Amniotic epithelial cell (primary cell): ENCODE measurements around the gene ABCG2.

ENCODE experiments used
- DNase-seq: peaks from one replicate; pipeline ENCODE4 v3.0.0-alpha.2; 2010; ENCODE audit warnings: low read depth

Gene ABCG2

DNA sequence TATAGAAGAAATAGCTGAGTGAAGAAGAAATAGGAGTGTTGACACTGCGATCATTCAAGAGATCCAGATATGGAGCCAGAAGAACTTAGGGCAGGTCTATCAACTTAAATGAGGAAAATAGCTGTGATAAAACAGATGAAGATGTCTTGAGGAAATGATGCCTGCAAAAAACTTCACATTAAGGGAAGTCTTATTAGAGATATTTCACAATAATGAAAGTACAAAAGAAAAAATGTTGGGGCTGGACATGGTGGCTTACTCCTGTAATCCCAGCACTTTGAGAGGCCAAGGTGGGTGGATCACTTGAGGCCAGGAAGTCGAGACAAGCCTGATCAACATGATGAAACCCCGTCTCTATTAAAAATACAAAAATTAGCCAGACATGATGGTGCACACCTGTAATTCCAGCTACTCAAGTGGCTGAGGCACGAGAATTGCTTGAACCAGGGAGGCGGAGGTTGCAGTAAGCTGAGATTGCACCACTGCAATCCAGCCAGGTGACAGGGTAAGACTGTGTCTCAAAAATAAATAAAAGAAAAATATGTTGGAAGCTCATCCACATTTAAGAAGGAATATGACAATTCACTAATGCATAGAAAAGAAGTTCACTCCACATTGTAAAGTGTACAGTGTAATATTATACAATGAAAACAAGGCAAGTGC is 94.7 kb downstream of the ABCG2 start:
- no peak for DNase-seq

DNA sequence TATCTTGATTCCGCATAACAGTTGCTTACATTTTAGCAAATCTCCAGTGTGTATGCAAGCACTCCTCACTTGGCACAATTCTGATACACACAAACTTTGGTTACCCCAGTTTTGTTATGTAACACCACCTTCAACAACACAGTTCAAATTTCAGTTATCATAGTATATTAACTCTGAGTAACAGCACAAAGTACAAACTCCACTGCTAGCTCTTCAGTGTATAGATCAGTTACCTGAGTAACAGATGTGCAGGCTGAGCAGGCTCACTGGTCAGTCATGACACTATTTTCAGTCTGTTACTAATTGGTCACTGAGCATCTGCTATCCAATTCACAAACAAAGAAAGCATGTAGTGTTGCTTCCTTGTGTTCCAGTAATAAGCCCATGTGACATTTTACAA is 95.6 kb downstream of the ABCG2 start:
- DNase-seq = no peak

DNA sequence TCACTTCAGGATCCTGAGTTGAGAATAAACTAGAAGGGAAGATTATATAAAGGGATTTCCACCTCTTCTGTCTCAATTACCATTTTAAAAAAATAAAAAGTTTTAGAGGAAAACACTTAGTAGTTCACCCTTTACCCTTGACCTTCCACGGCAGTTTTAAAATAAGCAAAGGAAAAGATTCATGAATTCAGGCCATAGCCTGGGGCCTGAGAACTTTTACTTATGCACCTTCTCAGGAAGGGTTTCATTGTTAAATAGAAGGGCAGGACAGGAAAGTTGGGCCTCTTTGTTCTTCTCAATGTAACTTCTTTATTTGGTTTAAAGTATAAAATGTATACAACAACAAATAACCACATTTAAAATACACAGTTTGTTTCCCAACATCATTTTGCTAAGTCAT is 96.1 kb downstream of the ABCG2 start:
- DNase-seq = no peak

- DNase-seq = peak; percentile 60
Measured at GRCh38 chr4:88060431-88060830, 98.0 kb downstream of the ABCG2 start.

DNA sequence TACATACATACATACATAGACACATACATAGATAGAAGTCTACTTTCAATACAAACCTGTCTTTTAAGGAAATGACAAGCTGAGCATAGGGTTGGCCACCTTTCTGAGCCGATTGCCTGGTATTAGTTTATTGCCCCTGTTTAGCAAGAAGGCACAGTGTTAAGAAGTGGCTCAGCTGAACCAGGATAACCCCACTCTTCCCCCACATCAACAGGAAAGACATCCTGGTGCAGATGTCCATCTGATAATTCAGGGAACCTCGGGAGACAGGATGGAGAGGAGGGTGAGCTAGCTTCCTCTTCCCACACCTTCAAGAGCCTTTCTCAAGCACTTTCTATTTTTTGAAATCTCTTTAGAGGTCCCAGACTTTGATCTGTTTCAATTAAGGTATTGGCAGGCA is 98.7 kb downstream of the ABCG2 start:
- DNase-seq = no peak

GRCh38 chr4:88058295-88058694 is 100.1 kb downstream of the ABCG2 start:
- DNase-seq = no peak

- DNase-seq = peak; percentile 72
Measured at GRCh38 chr4:88054901-88055300, 103.5 kb downstream of the ABCG2 start.

- peak; percentile 27 for DNase-seq
Measured at GRCh38 chr4:88054229-88054628, 104.2 kb downstream of the ABCG2 start.

- no peak for DNase-seq
Measured at GRCh38 chr4:88045021-88045420, 113.4 kb downstream of the ABCG2 start.

DNA sequence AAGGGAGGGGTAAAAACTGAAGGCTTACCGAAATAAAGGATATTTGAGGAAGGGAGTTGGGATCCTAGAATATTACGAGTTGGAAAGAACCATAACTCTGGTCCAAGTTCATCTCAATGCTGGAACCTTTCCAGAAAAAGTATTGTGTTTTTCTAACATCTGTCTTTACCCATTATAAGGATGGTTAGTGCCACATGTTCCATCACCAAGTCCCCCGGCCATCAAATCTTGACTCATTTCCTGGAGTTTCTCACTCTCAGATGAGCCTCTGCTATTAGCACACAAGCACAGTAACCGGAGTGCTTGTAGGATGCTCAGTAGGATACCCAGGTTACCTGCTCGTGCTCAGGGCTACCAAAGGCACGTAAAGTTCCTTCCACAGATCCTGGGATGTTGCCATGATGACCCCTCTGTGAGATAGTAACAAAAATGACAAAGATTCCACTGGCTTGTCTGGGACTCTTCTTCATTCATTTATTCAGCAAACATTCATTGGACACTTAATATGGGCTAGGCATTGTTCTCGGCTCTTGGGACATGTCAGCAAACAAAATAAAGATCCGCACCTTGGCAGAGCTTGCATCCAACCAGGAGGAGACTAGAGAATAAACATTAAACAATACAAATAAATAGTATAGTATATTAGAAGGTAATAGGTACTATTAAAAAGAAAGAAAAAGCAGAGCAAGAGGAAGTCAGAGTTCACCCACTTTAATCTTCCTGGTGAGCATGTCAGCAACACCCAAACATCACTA is 114.7 kb downstream of the ABCG2 start:
- no peak for DNase-seq

DNA sequence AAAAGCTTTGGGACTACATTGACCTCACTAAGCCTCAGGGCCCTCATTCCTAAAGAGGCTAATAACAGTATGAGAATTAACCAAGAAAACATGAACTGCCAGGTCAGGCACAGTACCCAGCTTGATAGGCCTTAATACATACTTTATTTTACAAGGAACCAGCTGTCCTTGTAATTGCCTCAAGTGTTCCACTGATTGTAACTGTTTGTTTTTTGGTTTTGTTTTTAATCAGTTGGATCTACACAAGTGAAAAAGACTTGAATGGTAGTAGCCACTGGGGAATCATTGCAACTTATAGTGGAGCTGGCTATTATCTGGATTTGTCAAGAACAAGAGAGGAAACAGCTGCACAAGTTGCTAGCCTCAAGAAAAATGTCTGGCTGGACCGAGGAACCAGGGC is 115.4 kb downstream of the ABCG2 start:
- no peak for DNase-seq

GRCh38 chr4:88041626-88042025 is 116.8 kb downstream of the ABCG2 start:
- DNase-seq = no peak

DNA sequence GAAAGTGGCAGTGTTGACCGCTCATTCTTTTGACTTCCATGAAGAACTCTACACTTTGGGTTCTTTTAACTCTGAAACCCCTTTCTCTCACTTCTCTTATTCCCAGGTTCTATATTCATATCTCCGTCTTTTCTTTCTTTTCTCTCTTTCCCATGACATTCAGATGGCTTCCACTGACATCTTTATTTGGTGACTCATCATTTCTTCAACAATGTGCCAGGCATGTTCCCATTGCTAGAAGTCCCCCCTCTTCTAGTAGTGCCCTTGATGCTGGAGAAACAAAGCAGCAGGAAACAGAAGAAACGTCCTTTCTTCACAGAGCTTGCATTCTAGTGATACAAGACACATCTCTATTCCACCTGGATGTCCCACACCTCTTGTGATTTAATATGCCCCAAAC is 117.7 kb downstream of the ABCG2 start:
- no peak for DNase-seq
